Aorta (tissue), 5 donors: ENCODE measurements around the gene AUNIP. TPM values are rescaled to one million over a fixed set of nuclear protein-coding genes. Genes with fewer than 3 reads are reported as not detected.

Experiments
- ATAC-seq: fragments of 200-7000 bp; cut with Tn5 transposase; one replicate; pipeline ENCODE4 v1.9.1; 2022; ENCODE audit warnings: moderate library complexity; ENCODE audit not compliant: low FRiP score
- DNase-seq, 2 donors: peaks; one replicate each; pipeline ENCODE4 v3.0.0-alpha.2; 2020
- H3K27ac ChIP-seq, 2 donors: one replicate each; pipeline ENCODE4 v1.5.1; 2013; ENCODE audit warnings: low read length in 2 of 2, mild to moderate bottlenecking in 2 of 2, moderate library complexity in 2 of 2, control low read depth in 1 of 2, inconsistent platforms in 1 of 2, low read depth in 1 of 2
- H3K27me3 ChIP-seq, 2 donors: one replicate each; pipeline ENCODE4 v1.6.1; 2013; ENCODE audit warnings: control low read depth in 1 of 2, low read length in 1 of 2, mild to moderate bottlenecking in 1 of 2, moderate library complexity in 1 of 2; ENCODE audit not compliant: insufficient read depth in 2 of 2, control insufficient read depth in 1 of 2
- H3K36me3 ChIP-seq, 2 donors: one replicate each; pipeline ENCODE4 v1.6.1; 2013; ENCODE audit warnings: control low read depth in 1 of 2, low read length in 1 of 2, mild to moderate bottlenecking in 1 of 2; ENCODE audit not compliant: insufficient read depth in 2 of 2, control insufficient read depth in 1 of 2
- H3K4me1 ChIP-seq, 2 donors: one replicate each; pipeline ENCODE4 v1.6.1; 2013; ENCODE audit warnings: low read length in 2 of 2, control low read depth in 1 of 2, mild to moderate bottlenecking in 1 of 2, moderate library complexity in 1 of 2; ENCODE audit not compliant: insufficient read depth in 2 of 2, control insufficient read depth in 1 of 2
- H3K4me3 ChIP-seq, 2 donors: one replicate each; pipeline ENCODE4 v1.5.1; 2013; ENCODE audit warnings: low read length in 2 of 2, control low read depth in 1 of 2, mild to moderate bottlenecking in 1 of 2
- H3K9me3 ChIP-seq: one replicate; pipeline ENCODE4 v1.6.1; 2013; ENCODE audit warnings: mild to moderate bottlenecking, low read length; ENCODE audit not compliant: control insufficient read depth
- WGBS, 2 donors: extraction: QIAGEN DNeasy Blood & Tissue Kit; methylation state at CpG; one replicate each; pipeline ENCODE4 v1.1.7; 2013; 5-methylcytosine and 5-hydroxymethylcytosine counted together
- intact Hi-C, 2 donors: fragments of 100-400 bp; cut with DNase I; formaldehyde crosslinking; loops; one replicate each; pipeline versions ENCODE4 v1.14.2 to v1.15.0; 2022
- polyA plus RNA-seq, 2 donors: library from polyadenylated mRNA; stranded (reverse); fragments of 200-250 nt; gene quantifications; one replicate each; pipeline ENCODE4 v1.2.3, GENCODE V29; 2013
- total RNA-seq, 2 donors: library from RNA; stranded (reverse); fragmentation: NEBNext Ultra II Directional; extraction: Animal tissue kit (Norgen Biotek cat#: 25700); gene quantifications; one replicate each; pipeline ENCODE4 v1.2.1, GENCODE V29; 2021
- donor health status: healthy with polysubstance abuse.
- donor health status: Bipolar disorder and iron deficiency.
- donor health status: DM: no; HTN: no; CAD: no.
- donor health status: DM: no; HTN: no; CAD: no.
- donor health status: DM: yes; HTN: yes; CAD: no.

The AUNIP gene
- total and polyA plus RNA-seq, 4 donors: not detected

DNA sequence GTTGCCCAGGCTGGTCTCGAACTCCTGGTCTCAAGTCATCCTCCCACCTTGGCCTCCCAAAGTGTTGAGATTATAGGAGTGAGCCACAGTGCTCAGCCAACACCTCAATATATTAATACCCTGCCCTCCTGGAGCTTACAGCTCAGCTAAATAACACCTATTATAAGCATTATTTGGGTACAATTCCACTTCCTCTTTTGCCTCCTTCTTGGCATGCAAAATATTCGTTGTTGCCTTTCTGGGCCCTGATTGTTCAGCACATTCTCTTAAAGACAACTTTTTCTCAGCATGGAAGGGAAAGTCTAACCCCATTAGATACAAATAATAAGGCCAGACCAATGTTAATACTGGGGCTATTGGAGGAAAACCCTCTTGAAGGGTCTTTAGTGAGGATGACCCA, 13.5 kb upstream of the AUNIP start:
- Histone ChIP-seq H3K4me1 (no peaks in the 10 kb centered on the region), H3K27ac (no peak overlapping the region), H3K36me3 (no peaks in the 10 kb centered on the region), H3K4me3 (no peak overlapping the region), H3K9me3 (no peaks in the 10 kb centered on the region), H3K27me3 (no peaks in the 10 kb centered on the region)
- intact Hi-C loops: no loop called here
- whole genome bisulfite sequencing, 2 donors: 44 to 51% methylated on average over 2 of the region's 2 CpGs
- ATAC-seq: no peak
- no peak for DNase-seq

DNA sequence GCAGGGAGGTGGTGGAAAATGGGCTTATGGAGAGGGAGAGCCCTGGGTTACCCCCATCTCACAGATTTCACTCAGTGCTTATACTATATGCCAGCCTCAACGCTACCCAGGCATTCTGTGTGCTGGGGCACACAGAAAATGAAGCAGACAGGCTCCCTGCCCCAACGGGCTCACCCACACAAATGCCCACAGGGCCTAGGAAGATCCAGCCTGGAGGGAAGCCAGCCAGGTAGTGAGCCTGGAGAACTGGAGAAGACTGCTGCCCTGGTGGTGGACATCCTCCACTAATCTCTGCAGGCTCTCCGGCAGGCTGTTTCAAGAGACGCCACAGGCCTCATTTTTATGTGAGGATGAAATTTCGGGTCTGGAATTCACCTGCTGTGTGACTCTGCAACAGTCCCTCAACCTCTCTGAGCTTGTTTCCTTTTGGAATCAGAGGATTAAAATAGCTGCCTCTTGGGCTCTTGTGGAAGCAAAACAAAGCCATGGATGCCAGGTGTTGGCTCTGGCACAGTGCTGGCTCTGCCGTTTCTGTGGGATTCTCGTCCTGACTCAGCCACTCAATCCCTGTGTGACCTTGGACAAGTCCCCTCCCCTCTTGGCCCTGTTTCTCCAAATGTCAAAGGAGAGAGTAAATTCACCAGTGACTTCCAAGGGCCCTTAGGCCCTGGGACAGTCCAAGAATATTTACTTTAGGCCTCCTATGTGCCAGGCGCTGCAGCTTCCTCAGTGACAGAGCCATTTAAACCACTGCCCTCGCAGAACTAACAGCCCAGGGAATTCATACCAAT, 12.6 kb upstream of the AUNIP start:
- intact Hi-C loops: no loop called here
- Histone ChIP-seq H3K27me3 (no peaks in the 10 kb centered on the region), H3K4me1 (no peaks in the 10 kb centered on the region), H3K9me3 (no peaks in the 10 kb centered on the region), H3K4me3 (no peak overlapping the region), H3K36me3 (no peaks in the 10 kb centered on the region), H3K27ac (no peak overlapping the region)
- ATAC-seq: no peak
- no peak for DNase-seq
- WGBS, 2 donors: 68 to 74% methylated on average over 9 of the region's 9 CpGs

DNA sequence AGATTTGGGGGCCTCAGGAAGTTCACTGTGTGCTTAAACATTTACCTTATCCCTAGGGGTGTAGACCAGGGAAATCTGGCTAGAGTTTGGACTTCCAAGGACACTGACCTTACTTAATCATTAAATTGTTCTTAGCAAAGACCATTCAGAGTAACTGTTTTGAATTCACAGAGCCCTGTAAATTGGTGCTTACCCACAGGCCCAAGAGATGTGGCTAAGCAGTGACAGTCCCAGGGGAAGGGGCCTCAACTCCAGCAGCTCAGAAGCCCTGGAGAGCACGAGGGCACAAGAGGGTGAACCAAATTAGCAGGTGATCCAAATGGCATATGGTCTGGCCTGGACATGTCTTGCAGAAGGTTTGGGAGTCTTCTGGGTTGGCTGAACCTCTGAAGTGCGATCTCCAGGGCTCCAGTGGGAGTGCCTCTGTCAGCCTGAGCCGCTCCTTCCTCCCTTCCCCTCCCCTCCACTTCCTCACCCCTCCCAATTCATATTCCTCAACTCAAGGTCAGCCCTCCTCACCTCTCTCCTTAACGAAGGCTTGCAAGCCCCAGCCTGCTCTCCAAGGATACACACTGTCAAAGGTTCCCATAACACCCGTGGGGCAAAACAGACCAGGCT, 11.9 kb upstream of the AUNIP start:
- intact Hi-C loops: no loop called here
- no peak overlapping the region for H3K4me3 ChIP-seq

DNA sequence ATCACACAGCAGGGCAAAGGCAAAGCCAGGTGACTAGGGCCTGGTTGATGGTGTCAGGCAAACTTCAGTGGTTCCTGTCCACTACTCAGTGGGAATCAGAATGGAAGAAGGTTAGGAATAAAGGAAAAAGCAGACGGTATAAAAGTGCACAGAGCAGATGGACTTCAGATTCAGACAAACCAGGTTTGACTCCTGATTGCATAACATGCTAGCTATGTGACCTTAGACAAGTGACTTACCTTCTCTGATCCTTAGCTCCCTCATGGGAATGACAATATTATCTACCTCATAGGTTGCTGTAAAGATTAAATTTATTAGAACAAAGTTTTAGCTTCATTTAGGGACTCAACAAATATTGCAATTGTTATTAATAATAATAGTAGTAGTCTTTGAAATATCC, 11.4 kb upstream of the AUNIP start:
- H3K4me3 ChIP-seq: no peak overlapping the region
- ATAC-seq (no peak), DNase-seq (no peak)
- intact Hi-C loops: no loop called here
- H3K9me3 ChIP-seq: no peaks in the 10 kb centered on the region
- H3K27ac ChIP-seq: no peak overlapping the region
- no peaks in the 10 kb centered on the region for H3K4me1 ChIP-seq
- WGBS, 2 donors: 88% methylated on average over 1 of the region's 1 CpG
- H3K36me3 ChIP-seq: no peaks in the 10 kb centered on the region
- no peaks in the 10 kb centered on the region for H3K27me3 ChIP-seq

More for the DNA sequence above, 11.9 kb upstream of the AUNIP start:
- no peaks in the 10 kb centered on the region for H3K4me1 ChIP-seq
- no peaks in the 10 kb centered on the region for H3K27me3 ChIP-seq
- ATAC-seq: no peak
- DNase-seq: no peak
- H3K9me3 ChIP-seq: no peaks in the 10 kb centered on the region
- H3K27ac ChIP-seq: no peak overlapping the region
- 60 to 77% methylated on average over 5 of the region's 5 CpGs for WGBS, 2 donors
- no peaks in the 10 kb centered on the region for H3K36me3 ChIP-seq

DNA sequence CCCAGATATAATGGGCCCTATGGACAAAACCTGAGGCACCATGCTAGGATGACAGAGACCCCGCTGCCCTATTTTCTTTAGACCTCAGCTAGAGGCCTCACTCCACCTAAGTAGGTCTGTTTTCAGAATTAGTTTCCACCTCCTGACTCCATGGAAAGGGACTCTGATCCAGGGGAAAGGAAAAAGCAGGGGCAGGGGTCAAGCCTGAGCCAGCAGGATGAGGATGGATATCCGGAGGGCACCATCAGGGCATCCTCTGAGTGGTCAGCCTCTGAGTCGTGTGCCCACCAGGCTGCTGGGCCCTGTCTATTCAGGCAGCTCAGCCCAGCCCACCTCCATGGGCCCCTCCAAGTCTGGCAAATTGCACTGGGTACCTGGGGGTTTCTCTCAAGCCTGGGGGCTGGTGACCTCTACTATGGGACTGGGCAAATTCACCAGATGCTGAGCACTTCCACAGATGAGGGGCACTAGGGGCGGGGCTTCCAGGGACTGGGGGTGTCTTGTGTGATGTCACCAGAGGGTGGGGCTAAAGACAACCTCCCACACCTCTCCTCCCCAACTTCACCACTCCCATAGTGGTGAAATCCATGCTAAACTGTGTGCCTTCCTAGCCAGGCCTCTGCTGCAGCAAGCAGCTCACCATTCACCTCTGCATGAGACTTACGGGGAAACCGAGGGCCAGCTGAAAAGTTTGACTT, 10.8 kb upstream of the AUNIP start:
- no peak overlapping the region for H3K4me3 ChIP-seq
- intact Hi-C loops: no loop called here
- H3K27me3 ChIP-seq: no peaks in the 10 kb centered on the region
- ATAC-seq (no peak), DNase-seq (peak in 1 of 2 donors; percentile 47)
- no peaks in the 10 kb centered on the region for H3K36me3 ChIP-seq
- no peak overlapping the region for H3K27ac ChIP-seq
- H3K4me1 ChIP-seq: no peaks in the 10 kb centered on the region
- 77 to 93% methylated on average over 6 of the region's 6 CpGs for WGBS, 2 donors
- H3K9me3 ChIP-seq: no peaks in the 10 kb centered on the region

DNA sequence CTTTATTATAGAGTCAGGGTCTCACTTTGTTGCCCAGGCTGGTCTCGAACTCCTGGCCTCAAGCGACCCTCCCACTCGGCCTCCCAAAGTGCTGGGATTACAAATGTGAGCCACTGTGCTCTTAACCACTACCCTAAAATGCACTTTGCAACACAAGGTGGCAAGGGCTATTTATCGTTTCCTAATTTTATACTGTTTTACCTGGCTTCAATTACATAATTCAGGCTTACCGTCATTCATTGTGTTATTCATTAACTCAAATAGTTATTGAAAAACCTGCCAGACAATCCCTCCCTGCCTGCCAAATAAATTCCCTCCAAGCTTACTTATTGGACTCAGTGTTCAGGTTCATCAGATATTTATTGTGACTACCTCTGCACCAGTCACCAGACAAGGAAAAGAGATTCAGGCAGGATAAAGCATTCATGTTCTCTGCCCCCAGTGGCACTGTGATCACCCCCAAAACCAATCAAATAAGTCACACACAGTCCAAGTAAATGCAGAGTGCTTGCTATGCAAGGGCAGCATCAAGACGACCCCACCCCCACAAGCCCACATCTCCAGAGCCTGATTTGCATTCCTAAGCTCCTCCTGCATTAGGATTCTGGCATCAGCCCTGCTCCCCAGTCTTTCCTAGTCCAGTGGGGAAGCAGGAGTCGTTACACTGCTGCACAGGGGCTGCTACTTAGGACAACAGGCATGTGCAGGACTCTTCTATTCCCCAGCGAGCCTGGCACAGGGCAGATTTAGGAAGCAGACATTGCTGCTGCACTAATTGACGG, 8.1 kb upstream of the AUNIP start:
- no peaks in the 10 kb centered on the region for H3K4me1 ChIP-seq
- no peaks in the 10 kb centered on the region for H3K27me3 ChIP-seq
- H3K36me3 ChIP-seq: no peaks in the 10 kb centered on the region
- H3K27ac ChIP-seq: no peak overlapping the region
- ATAC-seq (no peak), DNase-seq (no peak)
- intact Hi-C loops: no loop called here
- WGBS, 2 donors: 70 to 74% methylated on average over 9 of the region's 9 CpGs
- H3K9me3 ChIP-seq: no peaks in the 10 kb centered on the region
- no peak overlapping the region for H3K4me3 ChIP-seq

DNA sequence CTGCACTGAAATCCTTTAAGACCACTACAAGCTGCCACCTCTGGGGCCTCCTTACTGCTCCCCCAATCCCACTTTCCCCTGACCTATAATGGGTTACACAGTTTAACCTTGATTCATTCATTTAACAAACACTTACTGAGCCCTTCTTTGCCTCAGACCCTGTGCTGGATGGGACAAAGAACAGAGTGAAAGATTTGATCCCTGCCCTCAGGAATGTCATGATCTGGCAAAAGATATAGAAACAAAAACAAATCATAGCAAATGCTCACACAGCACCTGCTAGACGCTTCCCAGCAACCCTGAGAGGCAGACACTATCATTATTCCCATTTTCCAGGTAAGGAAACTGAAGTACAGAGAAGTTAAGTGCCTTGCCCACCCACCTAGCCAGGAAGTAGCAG, 7.0 kb upstream of the AUNIP start:
- no peaks in the 10 kb centered on the region for H3K36me3 ChIP-seq
- H3K9me3 ChIP-seq: no peaks in the 10 kb centered on the region
- no peaks in the 10 kb centered on the region for H3K27me3 ChIP-seq
- 76 to 89% methylated on average over 1 of the region's 1 CpG for WGBS, 2 donors
- no peak for ATAC-seq
- intact Hi-C loops: no loop called here
- H3K27ac ChIP-seq: no peak overlapping the region
- H3K4me3 ChIP-seq: no peak overlapping the region
- H3K4me1 ChIP-seq: no peaks in the 10 kb centered on the region
- no peak for DNase-seq

DNA sequence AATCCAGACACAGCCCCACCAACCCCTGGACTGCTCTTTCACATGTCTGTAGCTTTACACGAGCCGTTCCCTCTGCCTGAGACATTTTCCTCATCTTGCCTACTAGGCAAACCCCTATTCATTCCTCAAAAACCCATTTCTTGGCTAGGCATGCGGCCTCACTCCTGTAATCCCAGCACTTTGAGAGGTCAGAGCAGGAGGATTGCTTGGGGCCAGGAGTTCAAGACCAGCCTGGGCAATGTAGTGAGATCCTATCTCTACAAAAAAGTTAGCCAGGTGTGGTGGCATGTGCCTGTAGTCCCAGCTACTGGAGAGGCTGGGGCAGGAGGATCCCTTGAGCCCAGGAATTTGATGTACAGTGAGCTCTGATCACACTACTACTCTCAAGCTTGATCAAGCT, 5.2 kb upstream of the AUNIP start:
- ATAC-seq (no peak), DNase-seq (no peak)
- Histone ChIP-seq H3K9me3 (no peaks in the 10 kb centered on the region), H3K27ac (no peak overlapping the region), H3K36me3 (no peaks in the 10 kb centered on the region), H3K4me1 (no peaks in the 10 kb centered on the region), H3K27me3 (no peaks in the 10 kb centered on the region), H3K4me3 (no peak overlapping the region)
- WGBS, 2 donors: 91 to 92% methylated on average over 3 of the region's 3 CpGs
- intact Hi-C loops: no loop called here
